Uterus (tissue), 2 donors: ENCODE results near the gene ZGPAT.

Experiments
- CTCF ChIP-seq, 4 experiments: fragments of 200-600 bp in 2 of 4; fragments of 450-650 bp in 2 of 4; sonication (generic) in 2 of 4; IDR thresholded peaks; one replicate each; pipeline ENCODE4 v1.5.1; 2016 to 2019; ENCODE audit warnings: antibody characterized with exemption in 4 of 4, mild to moderate bottlenecking in 2 of 4, moderate library complexity in 1 of 4
- POLR2A ChIP-seq, 2 donors: fragments of 450-650 bp; IDR thresholded peaks; one replicate each; pipeline ENCODE4 v1.6.1; 2016; ENCODE audit warnings: antibody characterized with exemption in 2 of 2, mild to moderate bottlenecking in 1 of 2, moderate library complexity in 1 of 2

GRCh38 chr20:63690898-63691710, 16.7 kb upstream of the ZGPAT start:
- TF ChIP-seq CTCF (IDR thresholded peaks at IDR 0.05) = no peak
- TF ChIP-seq POLR2A (IDR thresholded peaks at IDR 0.05) = no peak
